Caco-2 (cell line): ENCODE results near the gene CAMTA2. TPM values are rescaled to one million over a fixed set of nuclear protein-coding genes. Genes with fewer than 3 reads are reported as not detected.

Experiments used
- BruUV-seq: library from RNA; stranded (reverse); fragments of 400-500 nt; replicated peaks from 2 replicates; lab custom pipeline; 2021; lab: Mats Ljungman, UMichigan
- CTCF ChIA-PET: fragments of 300-600 bp; sonication (Branson Sonifier 250); formaldehyde crosslinking; loops from one replicate; lab custom pipeline; 2022; ENCODE audit warnings: antibody characterized with exemption; lab: Charles Lee
- POLR2A ChIA-PET: fragments of 300-600 bp; sonication (Branson Sonifier 250); formaldehyde crosslinking; loops from one replicate; lab custom pipeline; 2022; ENCODE audit warnings: antibody characterized with exemption; lab: Charles Lee
- DNase-seq, 2 experiments: peaks; one replicate each; pipeline versions ENCODE4 v3.0.0 to v3.0.0-alpha.2; 2020 to 2022
- H3K27me3 ChIP-seq: replicated peaks from 2 replicates; pipeline ENCODE4 v1.6.0; 2011; ENCODE audit warnings: low read length; ENCODE audit not compliant: control insufficient read depth, insufficient read depth
- H3K36me3 ChIP-seq: 2 replicates; pipeline ENCODE4 v1.5.1; 2011; ENCODE audit warnings: low read length; ENCODE audit not compliant: control insufficient read depth, insufficient read depth
- H3K4me1 ChIP-seq: fragments of 250-450 bp; sonication (Bioruptor Pico); 2 replicates; pipeline ENCODE4 v1.5.1; 2020; ENCODE audit warnings: mild to moderate bottlenecking
- H3K4me3 ChIP-seq: 2 replicates; pipeline ENCODE4 v1.5.1; 2011; ENCODE audit warnings: low read depth, mild to moderate bottlenecking, control low read depth, low read length
- H3K9me3 ChIP-seq: fragments of 250-450 bp; sonication (Bioruptor Pico); 2 replicates; pipeline ENCODE4 v1.5.1; 2020; ENCODE audit warnings: mild to moderate bottlenecking, moderate library complexity
- H3K27ac Mint-ChIP-seq: one replicate; pipeline ENCODE4 v1.8.0; 2022; ENCODE audit warnings: mixed read lengths; ENCODE audit not compliant: unreplicated experiment
- H3K27me3 Mint-ChIP-seq: one replicate; pipeline ENCODE4 v1.8.0; 2022; ENCODE audit warnings: mixed read lengths; ENCODE audit not compliant: insufficient read depth, unreplicated experiment
- H3K36me3 Mint-ChIP-seq: one replicate; pipeline ENCODE4 v1.8.0; 2022; ENCODE audit warnings: mild to moderate bottlenecking, mixed read lengths; ENCODE audit not compliant: insufficient read depth, unreplicated experiment
- H3K4me1 Mint-ChIP-seq: one replicate; pipeline ENCODE4 v1.8.0; 2022; ENCODE audit warnings: low read depth, mixed read lengths; ENCODE audit not compliant: unreplicated experiment
- H3K4me3 Mint-ChIP-seq: one replicate; pipeline ENCODE4 v1.8.0; 2022; ENCODE audit warnings: mild to moderate bottlenecking, moderate library complexity, mixed read lengths; ENCODE audit not compliant: unreplicated experiment
- H3K9me3 Mint-ChIP-seq: one replicate; pipeline ENCODE4 v1.8.0; 2022; ENCODE audit warnings: mixed read lengths; ENCODE audit not compliant: unreplicated experiment
- CTCF ChIP-seq, 2 experiments: fragments of 200-600 bp in 1 of 2; IDR thresholded peaks; 1 replicate in 1 of 2; 2 replicates in 1 of 2; pipeline versions ENCODE4 v1.5.1 to v1.8.0; 2011 to 2022; ENCODE audit warnings: antibody characterized with exemption in 1 of 2, control low read depth in 1 of 2, inconsistent platforms in 1 of 2, low read depth in 1 of 2, low read length in 1 of 2, mild to moderate bottlenecking in 1 of 2, moderate library complexity in 1 of 2; ENCODE audit not compliant: insufficient read depth in 1 of 2, severe bottlenecking in 1 of 2, unreplicated experiment in 1 of 2
- intact Hi-C: fragments of 100-400 bp; cut with micrococcal nuclease; formaldehyde crosslinking; loops from one replicate; pipeline ENCODE4 v1.10.0; 2022; ENCODE audit not compliant: unreplicated experiment
- total RNA-seq: library from RNA; stranded (reverse); gene quantifications from 2 replicates; pipeline ENCODE4 v1.2.3, GENCODE V29; 2022

CAMTA2 gene
- total RNA-seq, 1 experiment from 2014 or later, result 18.8 TPM

GRCh38 chr17:5003214-5003867, 15.9 kb upstream of the CAMTA2 start:
- intact Hi-C loops, result no loop called here
- BruUV-seq, result no TSS peak
- Histone ChIP-seq H3K4me1 (peaks cover 5% of the 10 kb centered on the region), H3K36me3 (peaks cover 1% of the 10 kb centered on the region), H3K9me3 (no peaks in the 10 kb centered on the region), H3K4me3 (no peak overlapping the region), H3K27me3 (no peaks in the 10 kb centered on the region)
- Mint-ChIP-seq H3K27ac (no peak overlapping the region), H3K36me3 (peaks cover 69% of the 10 kb centered on the region), H3K4me1 (no peaks in the 10 kb centered on the region), H3K27me3 (no peaks in the 10 kb centered on the region), H3K9me3 (no peaks in the 10 kb centered on the region), H3K4me3 (no peak overlapping the region)
- CTCF ChIA-PET, result no interaction called here
- POLR2A ChIA-PET, result no interaction called here
- no peak for TF ChIP-seq CTCF (IDR thresholded peaks at IDR 0.05; ENCODE audit: insufficient read depth in 1 of 2, low read depth in 1 of 2, low read length in 1 of 2, severe bottlenecking in 1 of 2, unreplicated experiment in 1 of 2)
- DNase-seq, result no peak

GRCh38 chr17:5002121-5002788, 14.8 kb upstream of the CAMTA2 start:
- Histone ChIP-seq H3K4me3 (no peak overlapping the region), H3K9me3 (no peaks in the 10 kb centered on the region), H3K4me1 (peaks cover 5% of the 10 kb centered on the region), H3K27me3 (no peaks in the 10 kb centered on the region), H3K36me3 (peaks cover 1% of the 10 kb centered on the region)
- no peak for DNase-seq
- ChIA-PET CTCF (no interaction called here), POLR2A (no interaction called here)
- Mint-ChIP-seq H3K4me1 (no peaks in the 10 kb centered on the region), H3K27me3 (no peaks in the 10 kb centered on the region), H3K27ac (no peak overlapping the region), H3K36me3 (peaks cover 58% of the 10 kb centered on the region), H3K4me3 (no peak overlapping the region), H3K9me3 (no peaks in the 10 kb centered on the region)
- no TSS peak for BruUV-seq
- intact Hi-C loops, result no loop called here
- no peak for TF ChIP-seq CTCF (IDR thresholded peaks at IDR 0.05; ENCODE audit: insufficient read depth in 1 of 2, low read depth in 1 of 2, low read length in 1 of 2, severe bottlenecking in 1 of 2, unreplicated experiment in 1 of 2)

GRCh38 chr17:5000237-5000639, 12.8 kb upstream of the CAMTA2 start:
- Mint-ChIP-seq H3K27ac (no peak overlapping the region), H3K4me3 (no peak overlapping the region), H3K4me1 (no peaks in the 10 kb centered on the region), H3K36me3 (peaks cover 44% of the 10 kb centered on the region), H3K27me3 (no peaks in the 10 kb centered on the region), H3K9me3 (no peaks in the 10 kb centered on the region)
- no peak for TF ChIP-seq CTCF (IDR thresholded peaks at IDR 0.05; ENCODE audit: insufficient read depth in 1 of 2, low read depth in 1 of 2, low read length in 1 of 2, severe bottlenecking in 1 of 2, unreplicated experiment in 1 of 2)
- H3K4me3 ChIP-seq, result no peak overlapping the region
- intact Hi-C loops, result no loop called here
- no peak for DNase-seq
- H3K4me1 ChIP-seq, result peaks cover 5% of the 10 kb centered on the region
- ChIA-PET POLR2A (no interaction called here), CTCF (interaction anchor here (0.7 kb wide), 1 partner anchor 35 kb away, joined by 3 read pairs; the partner anchor contains the start of gene SLC52A1)
- BruUV-seq, result no TSS peak
- H3K27me3 ChIP-seq, result no peaks in the 10 kb centered on the region
- no peaks in the 10 kb centered on the region for H3K9me3 ChIP-seq
- H3K36me3 ChIP-seq, result peaks cover 1% of the 10 kb centered on the region
